Activated CD4-positive, alpha-beta T cell treated with anti-CD3 and anti-CD28 coated beads, Interleukin-2, Interleukin-6, amounts not matched to agents 100 ng/mL and 50 ng/mL, durations not matched to agents 16 hours and 8 hours (primary cell): ENCODE results near the gene TSHZ1.

Experiments
- DNase-seq: peaks from one replicate; pipeline ENCODE4 v3.0.0-alpha.2; 2020

TSHZ1 gene

GRCh38 chr18:75209129-75209950 lies 1.3 kb upstream of the TSHZ1 start, which contains the start of gene PTGR3:
PTGR3 (minus strand) TSS chr18:75209139; CDS start chr18:75209058, 81 bp downstream.
- peak; percentile 91 for DNase-seq

DNA sequence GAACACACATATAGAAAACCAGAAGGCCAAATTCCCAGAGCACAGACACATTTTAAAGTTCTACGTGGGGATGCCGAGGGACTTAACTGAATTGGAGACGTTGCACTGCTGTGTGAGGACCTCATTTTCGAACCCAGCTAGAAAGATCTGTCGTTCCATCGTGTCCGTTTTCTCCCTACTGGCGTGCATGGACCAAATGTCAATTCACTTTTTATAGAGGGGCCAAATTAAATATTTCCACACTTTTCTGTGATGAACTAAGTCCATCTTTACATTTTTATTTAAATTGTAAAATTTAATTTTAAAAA lies 692 bp upstream of the TSHZ1 start:
- DNase-seq, result no peak

DNA sequence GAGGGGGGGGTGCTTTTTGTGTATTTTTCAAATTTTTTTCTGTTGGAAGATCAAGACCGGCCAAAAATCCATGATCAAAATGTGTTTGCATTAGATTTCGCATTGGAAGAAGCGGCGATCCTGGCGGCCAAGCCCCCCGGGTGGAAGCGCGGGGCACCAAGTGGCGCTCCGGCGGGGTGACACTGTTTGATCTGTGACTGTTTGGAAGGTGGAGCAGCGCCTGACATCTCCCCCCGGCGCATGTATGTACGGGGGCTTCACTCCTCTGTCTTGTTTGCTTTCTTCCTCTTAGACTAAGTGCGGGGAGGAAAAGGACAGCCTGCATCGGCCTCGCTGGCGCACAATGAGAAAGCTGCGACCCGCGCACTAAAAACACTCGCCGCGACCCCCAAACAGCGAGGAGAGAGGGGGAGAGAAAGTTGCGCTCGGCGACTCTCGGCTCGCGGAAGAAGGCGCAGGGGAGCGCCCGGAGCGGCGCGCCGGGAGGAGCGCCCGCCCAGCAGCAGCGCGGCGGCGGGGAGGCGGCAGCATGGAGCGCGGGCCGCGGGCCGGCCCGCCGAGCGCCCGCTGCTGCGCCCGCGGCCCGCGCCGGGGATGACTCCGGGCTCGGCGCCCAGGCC lies 515 bp downstream of the TSHZ1 start:
- peak; percentile 36 for DNase-seq

DNA sequence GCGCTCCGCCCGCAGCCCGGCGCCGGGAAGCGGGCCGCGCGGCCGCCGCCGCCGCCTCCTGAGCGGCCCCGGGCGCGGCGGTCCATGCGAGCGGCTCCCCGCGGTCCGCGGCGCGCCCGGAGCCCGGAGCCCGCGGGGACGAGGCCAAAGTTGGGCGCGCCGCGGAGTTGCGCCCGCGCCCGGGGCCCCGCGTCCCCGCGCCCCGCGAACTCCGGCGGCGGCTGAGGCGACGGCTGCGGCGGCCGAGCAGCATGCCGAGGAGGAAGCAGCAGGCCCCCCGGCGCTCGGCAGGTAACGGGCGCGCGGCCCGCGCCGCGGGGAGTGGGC lies 992 bp downstream of the TSHZ1 start:
- no peak for DNase-seq

DNA sequence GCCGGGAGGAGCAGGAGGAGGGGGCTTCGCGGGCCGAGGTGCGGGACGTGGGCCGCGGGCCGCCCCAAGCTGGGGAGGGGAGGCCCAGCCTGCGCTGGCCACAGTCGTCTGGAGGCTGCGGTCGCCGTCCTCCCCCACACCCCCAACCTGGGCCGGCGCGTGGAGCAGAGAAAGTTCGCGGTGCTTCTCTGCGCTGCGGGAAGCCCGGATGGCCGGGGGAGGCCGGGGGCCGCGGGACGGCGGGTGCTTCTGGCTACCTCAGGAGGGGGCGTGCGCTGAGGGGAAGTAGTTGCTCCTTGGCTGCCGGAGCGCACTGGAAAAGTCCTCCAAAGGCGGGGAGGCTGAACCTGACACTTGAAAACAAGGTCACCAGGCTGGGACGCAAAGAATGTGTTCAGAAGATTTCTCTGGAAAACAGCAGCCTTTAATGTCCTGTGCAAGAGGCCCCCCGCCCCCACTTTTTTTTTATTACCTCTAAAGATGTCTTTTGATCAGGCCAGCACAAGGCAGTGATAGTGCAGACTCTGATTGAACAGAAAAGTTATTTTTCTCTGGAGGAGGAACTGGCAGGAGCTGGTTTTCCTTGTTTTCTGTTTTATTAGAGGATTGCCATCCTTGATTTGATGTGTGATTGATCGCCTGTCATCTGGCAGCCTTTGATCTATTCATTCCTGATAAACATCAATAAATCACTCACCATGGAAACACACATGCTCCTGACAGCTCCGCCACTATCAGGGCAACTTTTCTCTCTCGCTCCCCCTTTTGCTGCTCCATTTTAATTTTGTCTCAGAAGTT lies 1.6 kb downstream of the TSHZ1 start:
- peak; percentile 34 for DNase-seq

DNA sequence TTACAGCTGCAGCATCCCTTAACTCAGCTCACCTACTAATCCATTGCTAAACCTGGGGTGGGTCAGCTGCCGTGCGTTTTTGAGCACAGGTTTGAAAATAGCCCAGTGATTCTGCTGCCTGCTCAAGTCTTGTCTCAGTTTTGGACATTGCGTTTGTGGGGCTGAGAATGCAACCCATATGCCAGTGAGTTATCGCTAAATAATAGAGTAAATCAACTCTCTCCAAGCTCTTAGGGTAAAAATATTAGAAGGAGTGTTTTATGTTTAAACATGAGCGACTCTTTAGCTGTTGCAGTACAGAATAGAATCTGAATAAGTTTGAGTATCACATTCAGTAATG lies 2.1 kb downstream of the TSHZ1 start:
- no peak for DNase-seq

- no peak for DNase-seq
Measured at GRCh38 chr18:75213611-75214331, 3.2 kb downstream of the TSHZ1 start.

DNA sequence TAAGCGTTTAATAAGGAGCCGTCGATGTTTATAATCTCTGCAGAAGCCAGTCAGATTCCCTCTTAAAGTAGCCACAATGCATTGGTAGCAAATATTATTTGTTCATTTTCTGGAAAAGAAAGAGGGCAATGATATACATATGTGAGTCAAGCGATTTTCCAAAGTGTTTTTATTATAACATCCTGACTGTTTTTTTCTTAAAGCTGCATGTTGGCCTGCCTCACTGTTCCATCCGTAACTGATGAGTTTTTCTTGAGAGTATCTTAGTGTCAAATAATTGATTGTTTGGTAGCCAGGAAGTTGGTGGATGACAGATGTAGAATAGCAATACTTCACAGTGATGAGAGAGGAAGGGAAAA lies 3.7 kb downstream of the TSHZ1 start:
- DNase-seq, result no peak

DNA sequence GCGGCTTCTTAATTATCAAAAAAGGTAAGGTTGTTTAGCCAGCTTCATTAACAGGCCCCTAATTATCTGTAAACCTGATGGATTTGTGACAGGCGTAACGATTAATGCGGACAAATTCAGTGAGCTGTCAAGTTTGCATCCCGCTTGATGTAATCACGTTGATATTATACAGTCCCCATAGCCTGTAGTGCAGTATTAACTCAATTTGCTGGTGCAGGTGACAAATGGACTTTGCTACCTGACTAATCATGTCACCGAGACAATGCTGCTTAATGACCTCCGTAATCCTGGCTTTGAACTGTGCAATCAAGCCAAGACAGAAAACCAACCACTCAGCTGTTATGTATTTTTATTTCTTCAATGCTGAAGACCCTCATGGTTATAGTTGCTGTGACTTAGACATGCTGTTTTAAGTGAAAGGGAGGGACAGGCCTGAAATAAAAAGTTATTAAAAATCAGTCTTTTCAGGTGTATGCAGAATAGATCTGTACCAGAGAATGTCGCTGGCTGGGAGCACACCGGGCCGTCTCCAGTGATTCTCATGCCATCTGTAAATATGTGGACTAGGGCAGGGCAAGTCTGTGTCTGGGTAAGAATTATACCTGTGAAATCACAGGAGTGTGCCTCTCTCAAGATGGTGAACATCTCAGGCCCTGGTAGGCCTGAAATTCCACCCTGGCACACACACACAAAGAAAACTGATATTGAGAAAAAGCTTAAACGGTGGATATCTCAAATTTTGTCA lies 4.3 kb downstream of the TSHZ1 start:
- no peak for DNase-seq

- DNase-seq, result no peak
Measured at GRCh38 chr18:75215663-75216062, 5.1 kb downstream of the TSHZ1 start.

DNA sequence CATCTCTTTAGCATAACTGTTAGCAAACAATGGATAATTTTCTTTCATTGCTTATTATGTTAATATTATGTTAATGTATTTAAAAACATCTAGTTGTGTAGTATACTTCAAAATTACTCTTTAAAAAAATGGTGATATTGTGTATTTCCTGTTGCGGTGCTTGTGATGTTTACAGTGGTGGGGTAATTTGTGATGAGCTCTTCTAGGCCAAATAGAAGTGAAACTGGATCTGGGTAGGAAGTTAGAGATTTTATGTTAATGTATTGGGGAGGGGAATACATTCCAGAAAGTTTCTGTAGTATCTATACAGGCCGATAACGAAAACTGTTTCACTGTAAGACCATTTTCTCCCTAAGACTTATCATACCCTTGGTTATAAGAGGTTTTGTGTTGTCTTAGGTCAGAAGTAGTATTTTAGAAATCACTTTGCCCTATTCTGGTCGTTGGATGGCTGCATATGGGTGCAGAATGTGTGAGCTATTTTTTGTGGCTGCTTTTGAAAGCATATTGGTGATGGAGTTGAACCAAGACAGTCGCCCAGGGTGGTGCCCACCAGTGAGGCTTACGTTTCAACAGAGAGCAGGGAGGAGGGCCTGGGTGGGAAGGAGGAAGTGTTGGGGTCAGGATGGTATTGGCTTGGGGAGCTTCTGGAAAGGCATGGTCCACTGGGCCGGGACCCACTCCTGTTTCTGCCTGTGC lies 5.8 kb downstream of the TSHZ1 start:
- no peak for DNase-seq

GRCh38 chr18:75216911-75217689 lies 6.5 kb downstream of the TSHZ1 start:
- DNase-seq, result no peak

DNA sequence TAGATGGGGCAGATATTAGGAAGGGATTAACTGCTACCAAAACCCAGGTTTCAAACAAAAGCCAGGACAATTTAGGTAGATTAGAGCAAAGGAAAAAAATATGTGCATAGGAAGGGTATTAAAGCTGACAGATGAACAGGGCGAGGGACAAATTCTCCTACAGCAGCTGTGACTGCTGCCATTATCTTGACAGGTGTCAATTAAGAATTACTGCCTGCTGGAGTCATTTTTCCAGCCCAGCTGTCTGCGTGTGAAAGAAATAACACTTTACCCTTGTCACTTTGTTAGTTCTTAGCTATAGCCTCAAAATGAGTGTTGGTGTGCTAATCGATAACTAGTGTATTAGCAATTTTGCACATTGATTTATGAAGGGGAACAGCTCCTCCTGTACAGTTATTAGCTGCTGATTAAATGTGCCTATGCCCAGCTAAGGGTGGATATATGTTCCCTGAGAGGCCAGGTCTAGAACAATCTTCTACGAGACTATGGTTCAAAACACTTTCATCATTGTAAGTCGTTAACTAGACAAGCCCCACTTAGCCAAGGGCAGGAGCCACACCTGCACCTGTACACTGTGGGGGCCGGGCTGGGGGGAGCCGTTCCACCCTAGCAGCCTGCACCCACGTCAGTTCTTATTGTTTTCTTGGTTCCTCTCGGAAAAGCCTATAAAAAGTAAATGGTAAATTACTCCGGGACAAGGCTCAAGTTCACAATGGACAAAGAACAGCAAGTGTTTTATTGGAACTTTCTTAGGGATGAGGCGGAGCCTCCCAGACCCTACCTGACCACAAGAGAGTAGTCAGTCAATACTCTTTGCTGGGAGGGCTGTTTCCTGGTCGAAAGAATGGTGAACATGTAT lies 7.7 kb downstream of the TSHZ1 start:
- DNase-seq, result no peak

- no peak for DNase-seq
Measured at GRCh38 chr18:75219745-75220375, 9.3 kb downstream of the TSHZ1 start.

DNA sequence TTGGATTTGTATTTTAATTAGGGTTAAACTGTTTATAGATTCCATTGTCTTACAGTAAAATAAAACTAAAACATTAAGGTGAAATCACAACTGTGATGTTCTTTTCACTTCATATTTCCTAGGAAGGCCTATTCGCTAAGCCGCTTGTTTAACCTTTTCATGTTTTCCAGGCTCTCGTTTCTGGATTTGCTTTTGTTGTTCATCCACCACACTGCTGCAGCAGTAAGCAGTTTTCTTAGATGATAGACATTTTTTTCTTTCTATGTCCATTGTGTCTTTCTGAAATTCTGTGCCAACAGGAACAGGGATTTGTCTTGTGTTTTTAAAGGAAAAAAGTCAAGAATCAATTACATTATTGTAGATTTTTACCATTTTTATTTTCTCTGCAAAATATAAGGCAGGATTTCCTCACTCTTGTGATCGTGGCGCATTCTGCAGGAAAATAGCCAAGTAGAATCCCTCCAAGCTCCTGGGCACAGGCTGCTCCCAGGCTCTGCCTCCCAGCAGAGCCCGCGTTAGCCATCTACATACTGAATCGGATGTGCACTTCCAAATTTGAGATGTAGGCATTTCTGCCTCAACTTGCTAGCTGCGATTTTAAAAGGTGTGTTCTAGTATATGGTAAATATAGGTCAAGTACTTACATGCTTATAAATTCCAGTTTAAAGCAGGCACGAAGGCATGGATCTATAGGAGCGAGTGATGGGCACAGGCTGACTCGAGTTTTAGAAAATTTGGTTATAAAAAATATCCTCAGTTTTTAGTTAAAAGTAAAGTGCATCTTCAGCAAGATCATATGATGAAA lies 10.2 kb downstream of the TSHZ1 start:
- DNase-seq, result no peak

- no peak for DNase-seq
Measured at GRCh38 chr18:75221397-75221796, 10.8 kb downstream of the TSHZ1 start.

DNA sequence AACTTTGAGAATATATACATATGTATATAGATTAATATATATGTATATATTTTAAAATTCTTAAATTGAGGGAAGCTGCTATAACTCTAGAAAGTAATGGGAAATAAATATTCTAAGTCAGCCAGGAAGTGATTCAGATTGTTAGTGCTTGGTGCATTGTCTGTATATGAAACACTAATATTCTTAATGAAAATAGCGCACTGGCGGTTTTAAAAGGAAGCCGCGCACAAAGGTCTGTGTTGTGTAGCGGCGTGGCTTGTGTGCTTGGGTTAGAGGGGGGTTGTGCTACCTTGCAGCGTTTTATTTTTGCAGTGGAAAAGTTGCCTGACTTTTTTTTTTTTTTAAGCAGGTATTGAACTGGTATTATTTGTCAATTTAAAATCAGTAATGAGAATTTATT lies 11.3 kb downstream of the TSHZ1 start:
- DNase-seq, result no peak

- DNase-seq, result no peak
Measured at GRCh38 chr18:75222407-75222806, 11.8 kb downstream of the TSHZ1 start.
